AG09319 (cell line): ENCODE results near the gene KLK4.

ENCODE experiments used
- DNase-seq: peaks from one replicate; pipeline ENCODE4 v3.0.0-alpha.2; 2010; ENCODE audit warnings: low read depth; ENCODE audit errors: extremely low read depth
- CTCF ChIP-seq: IDR thresholded peaks from 2 replicates; pipeline ENCODE4 v1.5.1; 2011; ENCODE audit warnings: low read depth, mild to moderate bottlenecking, inconsistent platforms, low read length, moderate library complexity

KLK4 gene

DNA sequence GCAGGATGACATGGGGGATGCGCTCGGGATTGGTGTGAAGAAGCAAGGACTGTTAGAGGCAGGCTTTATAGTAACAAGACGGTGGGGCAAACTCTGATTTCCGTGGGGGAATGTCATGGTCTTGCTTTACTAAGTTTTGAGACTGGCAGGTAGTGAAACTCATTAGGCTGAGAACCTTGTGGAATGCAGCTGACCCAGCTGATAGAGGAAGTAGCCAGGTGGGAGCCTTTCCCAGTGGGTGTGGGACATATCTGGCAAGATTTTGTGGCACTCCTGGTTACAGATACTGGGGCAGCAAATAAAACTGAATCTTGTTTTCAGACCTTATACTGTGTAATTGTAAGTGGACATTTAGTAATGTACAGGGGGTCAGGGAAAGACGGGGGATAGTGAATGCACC lies 31.0 kb downstream of the KLK4 start:
- no peak for TF ChIP-seq CTCF
- DNase-seq: no peak

GRCh38 chr19:50878851-50879250 lies 32.3 kb downstream of the KLK4 start:
- no peak for TF ChIP-seq CTCF
- DNase-seq: no peak

DNA sequence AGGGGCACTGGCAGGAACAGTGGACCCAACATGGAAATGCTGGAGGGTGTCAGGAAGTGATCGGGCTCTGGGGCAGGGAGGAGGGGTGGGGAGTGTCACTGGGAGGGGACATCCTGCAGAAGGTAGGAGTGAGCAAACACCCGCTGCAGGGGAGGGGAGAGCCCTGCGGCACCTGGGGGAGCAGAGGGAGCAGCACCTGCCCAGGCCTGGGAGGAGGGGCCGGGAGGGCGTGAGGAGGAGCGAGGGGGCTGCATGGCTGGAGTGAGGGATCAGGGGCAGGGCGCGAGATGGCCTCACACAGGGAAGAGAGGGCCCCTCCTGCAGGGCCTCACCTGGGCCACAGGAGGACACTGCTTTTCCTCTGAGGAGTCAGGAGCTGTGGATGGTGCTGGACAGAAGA lies 33.9 kb downstream of the KLK4 start:
- no peak for DNase-seq
- TF ChIP-seq CTCF: no peak

GRCh38 chr19:50876456-50876855 lies 34.7 kb downstream of the KLK4 start:
- no peak for TF ChIP-seq CTCF
- no peak for DNase-seq

DNA sequence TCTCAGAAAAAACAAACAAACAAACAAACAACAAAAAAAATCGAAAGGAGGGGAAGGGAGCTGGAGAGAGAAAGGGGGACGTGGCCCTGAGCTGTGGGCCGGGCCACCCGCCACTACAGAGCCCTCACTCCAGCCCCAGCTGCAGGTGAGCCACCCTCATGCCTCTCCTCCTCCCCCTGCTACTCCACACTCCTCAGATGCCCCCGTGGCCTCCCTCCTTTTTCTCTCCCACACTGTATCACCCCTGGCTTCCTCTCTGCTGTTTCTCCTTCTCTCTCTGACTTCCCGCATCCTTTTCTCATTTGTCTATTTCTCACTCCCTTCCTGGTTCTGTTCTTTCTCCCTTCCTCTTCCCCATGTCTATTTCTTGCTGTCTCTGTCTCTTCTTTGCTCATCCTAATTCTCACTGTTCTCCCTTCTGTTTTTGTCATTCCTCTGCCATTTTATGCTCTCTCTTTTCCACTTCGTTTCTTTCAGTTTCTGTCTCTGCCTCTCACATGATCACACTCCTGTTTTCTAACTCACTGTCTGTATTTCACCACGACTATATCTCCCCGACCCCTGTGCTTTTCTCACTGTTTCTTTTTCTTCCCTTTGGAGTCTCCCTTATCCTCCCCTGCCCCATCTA lies 35.3 kb downstream of the KLK4 start:
- no peak for DNase-seq
- no peak for TF ChIP-seq CTCF

GRCh38 chr19:50874211-50874610 lies 37.0 kb downstream of the KLK4 start:
- no peak for TF ChIP-seq CTCF

GRCh38 chr19:50873056-50873455 lies 38.1 kb downstream of the KLK4 start, which contains the start of gene KLK2:
TSS of gene KLK2 (plus strand) at chr19:50873439. CDS start at chr19:50873474, 35 bp downstream.
- TF ChIP-seq CTCF: no peak
- DNase-seq: no peak

More at GRCh38 chr19:50874211-50874610, 37.0 kb downstream of the KLK4 start:
- no peak for DNase-seq
